C4-2B (cell line): Measurements from ENCODE around the gene ALDH1A3.

Experiments used
- ZFX ChIP-seq: fragments of 450-650 bp; IDR thresholded peaks from 2 replicates; pipeline ENCODE4 v1.6.1; 2017
- TF ChIP-seq, protein P1 (sequence below): fragments of 450-650 bp; conservative IDR thresholded peaks from 2 replicates; pipeline ENCODE4 v1.5.1; 2017; ENCODE audit warnings: mild to moderate bottlenecking

GRCh38 chr15:100918034-100918689, 38.5 kb downstream of the ALDH1A3 start:
- TF ChIP-seq, protein P1, sequence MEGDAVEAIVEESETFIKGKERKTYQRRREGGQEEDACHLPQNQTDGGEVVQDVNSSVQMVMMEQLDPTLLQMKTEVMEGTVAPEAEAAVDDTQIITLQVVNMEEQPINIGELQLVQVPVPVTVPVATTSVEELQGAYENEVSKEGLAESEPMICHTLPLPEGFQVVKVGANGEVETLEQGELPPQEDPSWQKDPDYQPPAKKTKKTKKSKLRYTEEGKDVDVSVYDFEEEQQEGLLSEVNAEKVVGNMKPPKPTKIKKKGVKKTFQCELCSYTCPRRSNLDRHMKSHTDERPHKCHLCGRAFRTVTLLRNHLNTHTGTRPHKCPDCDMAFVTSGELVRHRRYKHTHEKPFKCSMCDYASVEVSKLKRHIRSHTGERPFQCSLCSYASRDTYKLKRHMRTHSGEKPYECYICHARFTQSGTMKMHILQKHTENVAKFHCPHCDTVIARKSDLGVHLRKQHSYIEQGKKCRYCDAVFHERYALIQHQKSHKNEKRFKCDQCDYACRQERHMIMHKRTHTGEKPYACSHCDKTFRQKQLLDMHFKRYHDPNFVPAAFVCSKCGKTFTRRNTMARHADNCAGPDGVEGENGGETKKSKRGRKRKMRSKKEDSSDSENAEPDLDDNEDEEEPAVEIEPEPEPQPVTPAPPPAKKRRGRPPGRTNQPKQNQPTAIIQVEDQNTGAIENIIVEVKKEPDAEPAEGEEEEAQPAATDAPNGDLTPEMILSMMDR, result peak; percentile 99
- no peak for TF ChIP-seq ZFX
